HG03066 (cell line): Measurements from ENCODE around the gene C11orf71.

Experiments used
- ATAC-seq: cut with Tn5 transposase; IDR thresholded peaks from one replicate; pipeline ENCODE4 v1.9.1; 2021; ENCODE audit warnings: low read depth; ENCODE audit not compliant: unreplicated experiment

Gene C11orf71

GRCh38 chr11:114400915-114401223 is 558 bp upstream of the C11orf71 start:
- ATAC-seq: no peak

- peak; percentile 16 for ATAC-seq
Observed at GRCh38 chr11:114399490-114400215, 658 bp downstream of the C11orf71 start.

GRCh38 chr11:114398303-114398920 is 1.9 kb downstream of the C11orf71 start:
- no peak for ATAC-seq

DNA sequence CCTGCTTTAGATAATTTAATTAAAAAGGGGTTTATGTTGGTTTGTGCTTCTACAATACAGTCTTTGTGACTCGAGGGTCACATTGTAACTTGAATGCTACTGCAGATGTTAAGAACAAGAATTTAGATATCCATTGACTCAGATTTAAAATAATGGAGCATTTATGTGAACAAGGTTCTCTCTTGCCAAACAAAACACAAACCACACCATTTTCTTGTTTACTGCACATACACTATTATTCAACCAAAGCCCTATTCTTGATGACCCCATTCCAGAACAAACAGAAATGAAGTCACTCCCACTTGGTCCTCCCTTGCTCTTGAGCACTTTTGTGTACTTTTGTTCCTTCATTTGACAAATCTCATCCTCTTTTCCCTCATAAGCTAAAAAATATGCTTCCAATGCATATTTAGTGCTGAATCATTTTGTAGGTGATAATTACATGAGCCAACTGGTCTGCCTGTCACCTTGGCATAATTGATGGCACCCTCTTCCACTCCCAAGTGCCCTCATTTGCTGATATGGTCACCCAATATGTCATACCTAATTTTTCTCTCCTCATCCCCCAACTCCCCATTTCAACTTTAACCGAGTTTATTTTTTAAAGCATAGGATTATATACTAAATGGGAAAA is 2.8 kb downstream of the C11orf71 start:
- ATAC-seq: no peak

GRCh38 chr11:114396916-114397315 is 3.4 kb downstream of the C11orf71 start:
- no peak for ATAC-seq

GRCh38 chr11:114395736-114396135 is 4.6 kb downstream of the C11orf71 start:
- ATAC-seq: no peak

- ATAC-seq: no peak
Observed at GRCh38 chr11:114392735-114393667, 7.3 kb downstream of the C11orf71 start.

DNA sequence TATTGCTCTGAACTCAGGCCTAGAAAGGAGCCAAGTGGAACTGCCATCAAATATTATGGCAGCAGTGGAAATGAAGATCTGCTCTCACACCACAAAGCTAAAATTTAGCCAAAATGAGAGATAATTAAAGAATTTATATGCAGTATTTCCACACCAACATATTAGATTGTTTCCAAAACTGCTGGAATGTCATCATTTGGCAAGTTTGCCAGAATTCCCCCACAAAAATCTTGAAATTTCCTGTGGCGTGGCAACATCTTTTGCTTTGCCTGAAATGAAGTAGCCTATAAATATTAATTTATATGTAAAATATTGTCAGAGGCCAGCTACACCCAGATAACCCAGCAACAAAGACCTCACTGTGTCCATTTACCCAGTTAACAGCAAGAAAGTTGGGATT is 13.8 kb downstream of the C11orf71 start:
- no peak for ATAC-seq

DNA sequence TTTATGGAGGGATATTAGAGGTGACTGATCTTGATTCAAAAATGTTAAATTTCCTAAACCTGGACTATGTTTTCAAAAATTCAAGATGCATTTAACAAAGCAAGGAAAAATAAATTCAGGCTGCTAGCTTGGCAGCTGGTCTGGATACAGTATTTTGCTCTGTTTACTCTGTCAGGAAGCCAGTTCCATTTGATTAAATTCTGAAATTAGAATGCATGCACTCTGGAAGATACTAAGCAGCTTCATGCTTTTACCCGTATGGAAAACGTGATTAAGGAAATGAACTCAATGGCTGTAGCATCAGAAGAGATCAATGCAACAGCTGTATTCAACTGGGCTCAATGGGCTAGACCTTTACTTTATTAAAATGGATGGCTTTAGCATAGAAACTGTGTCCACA is 14.2 kb downstream of the C11orf71 start:
- no peak for ATAC-seq

- no peak for ATAC-seq
Observed at GRCh38 chr11:114384487-114384886, 15.8 kb downstream of the C11orf71 start.

- no peak for ATAC-seq
Observed at GRCh38 chr11:114382509-114382908, 17.8 kb downstream of the C11orf71 start.

- ATAC-seq: no peak
Observed at GRCh38 chr11:114379394-114380069, 20.8 kb downstream of the C11orf71 start.

DNA sequence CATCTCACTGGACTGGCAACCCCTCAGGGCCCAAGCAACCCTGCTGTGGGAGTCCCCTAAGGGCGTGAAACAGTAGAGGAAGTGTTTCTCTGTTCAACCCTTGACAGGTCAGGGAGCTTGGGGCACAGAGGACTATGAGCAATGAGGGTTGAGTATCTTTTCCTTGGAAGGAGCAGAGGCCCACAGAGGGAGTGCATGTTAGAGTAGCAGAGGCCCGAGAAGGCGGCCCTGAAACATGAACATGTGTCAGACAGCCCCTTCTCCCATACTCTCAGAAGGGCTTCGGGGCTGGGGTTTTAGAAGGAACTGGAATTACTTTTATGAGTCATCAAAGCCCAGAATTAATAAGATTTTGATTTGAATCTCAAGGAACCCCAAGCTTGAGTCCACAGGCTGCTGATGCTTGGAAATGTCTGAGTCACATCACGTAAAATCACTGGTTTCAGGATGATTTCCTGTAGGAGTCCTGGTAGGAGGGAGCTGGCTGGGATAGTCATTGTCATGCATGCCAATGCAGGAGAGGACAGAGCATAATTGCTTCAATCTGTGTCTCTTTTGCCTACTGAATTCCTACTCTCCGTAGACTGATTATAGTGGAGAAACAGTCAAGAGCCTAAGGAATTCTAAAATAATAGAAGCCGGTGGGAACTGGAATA is 22.6 kb downstream of the C11orf71 start:
- ATAC-seq: no peak

GRCh38 chr11:114375052-114375451 is 25.3 kb downstream of the C11orf71 start:
- no peak for ATAC-seq

DNA sequence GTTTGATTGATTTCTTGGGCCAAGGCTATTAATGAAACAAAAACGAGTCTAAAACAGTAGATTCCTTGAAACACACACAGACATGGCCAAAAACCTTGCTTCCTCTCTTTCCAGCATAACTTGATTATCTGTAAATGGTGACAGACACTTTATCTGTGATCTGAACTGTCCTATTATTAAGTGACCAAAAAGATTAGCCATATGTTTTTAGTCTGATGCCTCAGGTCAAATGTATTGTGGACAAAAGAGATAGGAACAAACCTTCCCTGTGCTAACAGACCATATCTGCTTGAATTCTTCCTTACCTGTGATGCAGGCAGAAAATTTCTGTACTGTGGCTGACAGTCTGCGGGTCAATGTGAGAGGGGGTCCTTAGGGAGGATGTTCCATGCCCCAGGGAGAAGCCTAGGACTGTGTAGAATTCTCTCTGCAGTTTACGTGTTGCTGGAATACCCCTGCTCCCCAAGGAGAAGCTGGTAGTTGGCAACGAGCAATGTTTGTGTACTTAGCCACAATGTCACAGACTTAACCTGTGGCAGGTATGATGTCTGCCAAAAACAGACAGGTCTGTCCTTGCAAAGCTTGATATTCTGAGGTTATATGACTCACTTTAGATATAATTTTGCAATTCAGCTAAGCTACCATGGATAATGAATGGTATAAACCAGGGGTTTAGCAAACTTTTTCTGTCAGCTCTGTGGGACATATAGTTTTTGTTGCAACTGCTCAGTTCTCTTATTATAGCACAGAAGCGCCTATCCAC is 31.2 kb downstream of the C11orf71 start:
- ATAC-seq: no peak

GRCh38 chr11:114367244-114367957 is 32.9 kb downstream of the C11orf71 start:
- no peak for ATAC-seq

DNA sequence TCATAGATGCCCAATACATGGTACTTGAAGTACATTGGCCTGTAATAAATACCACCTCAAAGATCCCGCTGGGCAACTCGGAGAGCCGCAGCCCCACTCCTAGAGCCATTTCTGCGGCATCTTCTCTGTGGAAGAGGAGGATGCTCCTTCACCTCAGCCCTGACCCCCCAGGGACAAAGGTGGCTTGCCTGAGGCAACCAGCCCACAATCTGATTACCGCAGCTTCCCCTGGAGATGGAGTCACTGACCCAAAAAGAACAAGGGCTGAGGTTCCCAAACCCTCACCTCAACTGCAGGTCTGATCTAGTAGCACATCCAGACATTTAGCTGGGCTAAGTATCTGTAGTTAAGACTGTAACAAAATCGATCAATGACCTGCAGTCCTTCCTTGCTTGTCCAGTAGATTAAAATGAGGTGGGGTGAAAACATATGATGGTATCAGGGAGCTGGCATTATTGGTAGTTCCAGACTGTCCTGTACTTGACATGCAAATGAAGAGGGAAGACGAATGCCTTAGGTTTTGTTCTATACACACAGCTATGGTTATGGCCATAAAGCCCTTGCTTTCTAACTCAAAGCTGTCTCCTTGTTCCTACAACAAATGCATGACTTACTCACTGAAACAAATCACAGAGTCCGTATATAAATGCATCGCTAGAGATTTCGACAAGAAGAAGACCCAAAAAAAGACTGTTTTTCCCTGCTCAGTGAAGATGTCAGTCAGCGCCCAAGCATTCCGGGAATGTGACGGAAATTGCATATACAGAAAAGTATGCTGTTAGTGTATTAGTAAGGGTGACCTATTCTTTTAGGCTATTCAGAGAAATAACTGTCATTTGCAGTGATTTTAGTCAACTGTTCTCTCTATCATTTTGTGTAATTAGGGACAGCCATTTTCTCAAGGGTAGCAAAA is 33.7 kb downstream of the C11orf71 start:
- ATAC-seq: no peak

GRCh38 chr11:114362958-114363357 is 37.4 kb downstream of the C11orf71 start:
- ATAC-seq: no peak
